NAMALWA (cell line): ENCODE results near the gene TBC1D22A.

Experiments used
- DNase-seq: peaks from one replicate; pipeline ENCODE4 v3.0.0-alpha.2; 2015; ENCODE audit warnings: low spot score

TBC1D22A gene

GRCh38 chr22:46958658-46959057, 196.2 kb downstream of the TBC1D22A start:
- DNase-seq, result no peak

GRCh38 chr22:46959369-46959768, 196.9 kb downstream of the TBC1D22A start:
- DNase-seq, result no peak

GRCh38 chr22:46961591-46962295, 199.3 kb downstream of the TBC1D22A start:
- no peak for DNase-seq

- no peak for DNase-seq
Measured at GRCh38 chr22:46962406-46962805, 200.0 kb downstream of the TBC1D22A start.

GRCh38 chr22:46963672-46964545, 201.5 kb downstream of the TBC1D22A start:
- DNase-seq, result no peak

GRCh38 chr22:46964773-46965550, 202.5 kb downstream of the TBC1D22A start:
- no peak for DNase-seq

- DNase-seq, result no peak
Measured at GRCh38 chr22:46965555-46966494, 203.4 kb downstream of the TBC1D22A start.

GRCh38 chr22:46966495-46966845, 204.0 kb downstream of the TBC1D22A start:
- DNase-seq, result no peak

- DNase-seq, result no peak
Measured at GRCh38 chr22:46966846-46967245, 204.4 kb downstream of the TBC1D22A start.

GRCh38 chr22:46967445-46968358, 205.3 kb downstream of the TBC1D22A start:
- DNase-seq, result no peak

- DNase-seq, result no peak
Measured at GRCh38 chr22:46968359-46968740, 205.9 kb downstream of the TBC1D22A start.

GRCh38 chr22:46968848-46969247, 206.4 kb downstream of the TBC1D22A start:
- no peak for DNase-seq

GRCh38 chr22:46969491-46969890, 207.0 kb downstream of the TBC1D22A start:
- DNase-seq, result no peak

GRCh38 chr22:46969961-46970360, 207.5 kb downstream of the TBC1D22A start:
- no peak for DNase-seq

- no peak for DNase-seq
Measured at GRCh38 chr22:46970411-46971098, 208.1 kb downstream of the TBC1D22A start.

- peak; percentile 6 for DNase-seq
Measured at GRCh38 chr22:46971099-46971763, 208.8 kb downstream of the TBC1D22A start.

- no peak for DNase-seq
Measured at GRCh38 chr22:46971764-46972125, 209.3 kb downstream of the TBC1D22A start.

GRCh38 chr22:46972256-46972655, 209.8 kb downstream of the TBC1D22A start:
- no peak for DNase-seq
